MM.1S (cell line): ENCODE measurements around the gene GRM1.

Experiments
- DNase-seq: peaks from one replicate; pipeline ENCODE4 v3.0.0-alpha.2; 2015
- H2AFZ ChIP-seq: fragments of 300-600 bp; sonication (generic); 2 replicates; pipeline ENCODE4 v1.6.0; 2016; ENCODE audit warnings: antibody characterized with exemption, low read length
- H3F3A ChIP-seq: fragments of 300-600 bp; sonication (generic); 2 replicates; pipeline ENCODE4 v1.6.1; 2016; ENCODE audit warnings: mild to moderate bottlenecking, antibody characterized with exemption, low read length, moderate library complexity, mixed read lengths; ENCODE audit not compliant: insufficient read depth
- H3K27ac ChIP-seq: fragments of 300-600 bp; sonication (generic); 2 replicates; pipeline ENCODE4 v1.5.1; 2016; ENCODE audit warnings: mild to moderate bottlenecking, low read length
- H3K27me3 ChIP-seq: fragments of 300-600 bp; sonication (generic); replicated peaks from 2 replicates; pipeline ENCODE4 v1.6.0; 2016; ENCODE audit warnings: low read length; ENCODE audit not compliant: insufficient read depth
- H3K36me3 ChIP-seq: fragments of 300-600 bp; sonication (generic); replicated peaks from 2 replicates; pipeline ENCODE4 v1.6.1; 2016; ENCODE audit warnings: mild to moderate bottlenecking, low read length, mixed read lengths; ENCODE audit not compliant: insufficient read depth
- H3K4me1 ChIP-seq: fragments of 300-600 bp; sonication (generic); 2 replicates; pipeline ENCODE4 v1.6.1; 2016; ENCODE audit warnings: low read length, mixed read lengths
- H3K4me2 ChIP-seq: fragments of 300-600 bp; sonication (generic); 2 replicates; pipeline ENCODE4 v1.6.0; 2016; ENCODE audit warnings: low read depth, low read length
- H3K4me3 ChIP-seq: fragments of 300-600 bp; sonication (generic); 2 replicates; pipeline ENCODE4 v1.5.1; 2016; ENCODE audit warnings: low read length, mixed read lengths
- H3K79me2 ChIP-seq: fragments of 300-600 bp; sonication (generic); 2 replicates; pipeline ENCODE4 v1.6.1; 2016; ENCODE audit warnings: mixed run types, low read length, mixed read lengths
- H3K9ac ChIP-seq: fragments of 300-600 bp; sonication (generic); 2 replicates; pipeline ENCODE4 v1.6.1; 2016; ENCODE audit warnings: low read length, mixed read lengths
- H3K9me2 ChIP-seq: fragments of 300-600 bp; sonication (generic); replicated peaks from 2 replicates; pipeline ENCODE4 v1.6.1; 2016; ENCODE audit warnings: mild to moderate bottlenecking, low read length, mixed read lengths; ENCODE audit not compliant: insufficient read depth
- H3K9me3 ChIP-seq: fragments of 300-600 bp; sonication (generic); replicated peaks from 2 replicates; pipeline ENCODE4 v1.6.1; 2016; ENCODE audit warnings: mild to moderate bottlenecking, low read length, mixed read lengths; ENCODE audit not compliant: insufficient read depth
- H4K20me1 ChIP-seq: fragments of 300-600 bp; sonication (generic); 2 replicates; pipeline ENCODE4 v1.6.1; 2016; ENCODE audit warnings: mild to moderate bottlenecking, low read length, moderate library complexity, mixed read lengths; ENCODE audit not compliant: insufficient read depth
- CTCF ChIP-seq: fragments of 300-600 bp; sonication (generic); IDR thresholded peaks from 2 replicates; pipeline ENCODE4 v1.5.1; 2016; ENCODE audit warnings: antibody characterized with exemption, low read length, mixed read lengths
- EZH2 ChIP-seq: fragments of 300-600 bp; sonication (generic); optimal IDR thresholded peaks from 2 replicates; pipeline ENCODE3; 2017; ENCODE audit warnings: low read depth, mild to moderate bottlenecking, antibody characterized with exemption, low read length, mixed read lengths
- EZH2phosphoT487 ChIP-seq: fragments of 300-600 bp; sonication (generic); IDR thresholded peaks from 2 replicates; pipeline ENCODE4 v1.6.1; 2018; ENCODE audit warnings: antibody characterized with exemption, low read length

The GRM1 gene

DNA sequence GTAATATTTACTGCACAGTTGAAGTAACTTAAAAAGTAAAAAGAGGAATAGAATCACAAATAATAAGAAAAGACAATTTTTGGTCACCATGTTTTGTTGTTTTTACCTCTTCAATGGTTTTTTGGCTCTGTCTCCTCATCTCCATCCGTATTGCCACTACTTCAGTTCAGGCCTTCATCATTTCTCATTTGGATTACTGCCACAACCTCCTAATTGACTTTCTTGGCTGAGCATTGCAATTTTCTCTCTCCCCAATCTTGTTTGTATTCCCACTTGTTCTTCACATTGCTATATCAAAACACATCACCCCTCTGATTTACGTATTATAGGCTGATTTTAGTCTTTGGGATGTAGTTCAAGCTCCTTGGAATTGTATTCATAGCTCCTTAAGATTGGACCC is 161.7 kb downstream of the GRM1 start:
- Histone ChIP-seq H3K27ac (no peak overlapping the region), H3F3A (no peaks in the 10 kb centered on the region), H4K20me1 (no peaks in the 10 kb centered on the region), H3K9me3 (no peaks in the 10 kb centered on the region), H3K4me1 (no peaks in the 10 kb centered on the region), H3K36me3 (no peaks in the 10 kb centered on the region), H3K4me3 (no peak overlapping the region), H3K9me2 (no peaks in the 10 kb centered on the region), H3K79me2 (no peaks in the 10 kb centered on the region), H3K9ac (no peak overlapping the region), H3K27me3 (no peaks in the 10 kb centered on the region), H3K4me2 (no peak overlapping the region), H2AFZ (no peak overlapping the region)
- DNase-seq = no peak
- TF ChIP-seq CTCF = no peak
- TF ChIP-seq EZH2 = no peak
- no peak for TF ChIP-seq EZH2phosphoT487

GRCh38 chr6:146191166-146191565 is 162.3 kb downstream of the GRM1 start:
- no peak for TF ChIP-seq CTCF
- TF ChIP-seq EZH2 = no peak
- no peak for TF ChIP-seq EZH2phosphoT487
- no peak overlapping the region for H3K9ac ChIP-seq
- no peak for DNase-seq

GRCh38 chr6:146191612-146192011 is 162.8 kb downstream of the GRM1 start:
- Histone ChIP-seq H3K9me2 (no peaks in the 10 kb centered on the region), H3K79me2 (no peaks in the 10 kb centered on the region), H3F3A (no peaks in the 10 kb centered on the region), H3K27me3 (no peaks in the 10 kb centered on the region), H3K4me1 (no peaks in the 10 kb centered on the region), H3K9me3 (no peaks in the 10 kb centered on the region), H3K27ac (no peak overlapping the region), H3K9ac (no peak overlapping the region), H3K36me3 (no peaks in the 10 kb centered on the region), H3K4me2 (no peak overlapping the region), H4K20me1 (no peaks in the 10 kb centered on the region), H3K4me3 (no peak overlapping the region), H2AFZ (no peak overlapping the region)
- TF ChIP-seq EZH2phosphoT487 (no peak), EZH2 (no peak), CTCF (no peak)
- no peak for DNase-seq

More at GRCh38 chr6:146191166-146191565, 162.3 kb downstream of the GRM1 start:
- H3K9me3 ChIP-seq = no peaks in the 10 kb centered on the region
- no peaks in the 10 kb centered on the region for H3K36me3 ChIP-seq
- H3K4me1 ChIP-seq = no peaks in the 10 kb centered on the region
- H3K79me2 ChIP-seq = no peaks in the 10 kb centered on the region
- H3K4me2 ChIP-seq = no peak overlapping the region
- no peaks in the 10 kb centered on the region for H4K20me1 ChIP-seq
- no peak overlapping the region for H3K27ac ChIP-seq
- no peaks in the 10 kb centered on the region for H3F3A ChIP-seq
- H3K4me3 ChIP-seq = no peak overlapping the region
- no peak overlapping the region for H2AFZ ChIP-seq
- no peaks in the 10 kb centered on the region for H3K9me2 ChIP-seq
- no peaks in the 10 kb centered on the region for H3K27me3 ChIP-seq
